Endothelial cell of umbilical vein (primary cell): ENCODE measurements around the gene CST8. TPM values are rescaled to one million over a fixed set of nuclear protein-coding genes. Genes with fewer than 3 reads are reported as not detected.

ENCODE experiments used
- BruUV-seq: library from RNA; stranded (reverse); fragments of 400-500 nt; replicated peaks from 2 replicates; lab custom pipeline; 2021; lab: Mats Ljungman, UMichigan
- CTCF ChIA-PET: fragments of 300-600, 350-600 bp; sonication (Branson Sonifier 250); formaldehyde crosslinking; loops from one replicate; lab custom pipeline; 2021; ENCODE audit warnings: antibody characterized with exemption, inconsistent platforms; lab: Charles Lee
- POLR2A ChIA-PET: fragments of 300-600, 350-600 bp; sonication (Branson Sonifier 250); formaldehyde crosslinking; loops from one replicate; lab custom pipeline; 2021; ENCODE audit warnings: antibody characterized with exemption, inconsistent platforms; lab: Charles Lee
- DNase-seq: peaks from one replicate; pipeline ENCODE4 v3.0.0-alpha.2; 2011; ENCODE audit warnings: low read depth, low spot score
- FAIRE-seq: peaks from 2 replicates; lab custom pipeline; 2011; peaks lifted over from hg19 to GRCh38; lab: Jason Lieb, UNC
- H2AFZ ChIP-seq: 2 replicates; pipeline ENCODE4 v1.6.0; 2012; ENCODE audit warnings: low read depth, low read length, control low read depth, inconsistent platforms
- H3K27ac ChIP-seq: 2 replicates; pipeline ENCODE4 v1.5.1; 2011; ENCODE audit warnings: low read depth, mild to moderate bottlenecking, control low read depth, low read length, moderate library complexity; ENCODE audit not compliant: insufficient read depth
- H3K27me3 ChIP-seq, 2 experiments: 2 replicates each; pipeline versions ENCODE4 v1.6.0 to v1.6.1; 2011; ENCODE audit warnings: low read length in 2 of 2, mixed read lengths in 1 of 2; ENCODE audit not compliant: control insufficient read depth in 2 of 2, insufficient read depth in 2 of 2
- H3K36me3 ChIP-seq, 2 experiments: 2 replicates in 1 of 2; 3 replicates in 1 of 2; pipeline ENCODE4 v1.5.1; 2011; ENCODE audit warnings: low read length in 2 of 2, mild to moderate bottlenecking in 1 of 2, moderate library complexity in 1 of 2; ENCODE audit not compliant: control insufficient read depth in 2 of 2, insufficient read depth in 2 of 2; ENCODE audit errors: extremely low read depth in 1 of 2
- H3K4me1 ChIP-seq: 3 replicates; pipeline ENCODE4 v1.5.1; 2011; ENCODE audit warnings: mild to moderate bottlenecking, low read length; ENCODE audit not compliant: control insufficient read depth, insufficient read depth; ENCODE audit errors: extremely low read depth
- H3K4me2 ChIP-seq: 2 replicates; pipeline ENCODE4 v1.6.1; 2011; ENCODE audit warnings: low read length, control low read depth, mixed read lengths; ENCODE audit not compliant: insufficient read depth
- H3K4me3 ChIP-seq, 3 experiments: fragments of 200-600 bp in 1 of 3; sonication (generic), shearing (Covaris generic) in 1 of 3; replicated peaks in 1 of 3; 2 replicates each; pipeline ENCODE4 v1.5.1; 2011 to 2016; ENCODE audit warnings: control low read depth in 3 of 3, low read length in 3 of 3, mild to moderate bottlenecking in 2 of 3, inconsistent platforms in 1 of 3, low read depth in 1 of 3, moderate library complexity in 1 of 3; ENCODE audit not compliant: insufficient read depth in 1 of 3
- H3K79me2 ChIP-seq: 2 replicates; pipeline ENCODE4 v1.6.0; 2012; ENCODE audit warnings: low read length, inconsistent platforms; ENCODE audit not compliant: control insufficient read depth, insufficient read depth
- H3K9ac ChIP-seq: replicated peaks from 2 replicates; pipeline ENCODE3; 2011; ENCODE audit warnings: low read length, control low read depth; ENCODE audit not compliant: insufficient read depth; ENCODE audit errors: extremely low read depth
- H3K9me1 ChIP-seq: replicated peaks from 3 replicates; pipeline ENCODE4 v1.6.0; 2011; ENCODE audit warnings: mild to moderate bottlenecking, low read length; ENCODE audit not compliant: control insufficient read depth, insufficient read depth; ENCODE audit errors: extremely low read depth
- H3K9me3 ChIP-seq: replicated peaks from 2 replicates; pipeline ENCODE4 v1.5.1; 2012; ENCODE audit warnings: low read length, inconsistent platforms; ENCODE audit not compliant: control insufficient read depth, insufficient read depth
- H4K20me1 ChIP-seq: replicated peaks from 2 replicates; pipeline ENCODE3; 2011; ENCODE audit warnings: mild to moderate bottlenecking, low read length; ENCODE audit not compliant: control insufficient read depth, insufficient read depth; ENCODE audit errors: extremely low read depth
- CTCF ChIP-seq, 2 donors: IDR thresholded peaks; 1 replicate in 1 of 2; 2 replicates in 1 of 2; pipeline ENCODE4 v1.5.1; 2011; ENCODE audit warnings: low read length in 2 of 2, mild to moderate bottlenecking in 2 of 2, moderate library complexity in 2 of 2, control low read depth in 1 of 2, inconsistent platforms in 1 of 2, low read depth in 1 of 2; ENCODE audit not compliant: insufficient read depth in 1 of 2; ENCODE audit errors: extremely low read depth in 1 of 2
- EZH2 ChIP-seq: IDR thresholded peaks from 2 replicates; pipeline ENCODE4 v1.6.1; 2012; ENCODE audit warnings: borderline replicate concordance, low read depth, mild to moderate bottlenecking, moderate library complexity, low read length, inconsistent platforms; ENCODE audit not compliant: severe bottlenecking
- FOS ChIP-seq: IDR thresholded peaks from 2 replicates; pipeline ENCODE4 v1.6.1; 2011; ENCODE audit warnings: mild to moderate bottlenecking, low read length, moderate library complexity, borderline replicate concordance; ENCODE audit not compliant: insufficient read depth
- GATA2 ChIP-seq: IDR thresholded peaks from 2 replicates; pipeline ENCODE4 v1.7.0; 2011; ENCODE audit warnings: low read depth, mild to moderate bottlenecking, moderate library complexity, mixed read lengths, low read length; ENCODE audit not compliant: insufficient read length, insufficient read depth
- JUN ChIP-seq: IDR thresholded peaks from 2 replicates; pipeline ENCODE4 v1.6.1; 2011; ENCODE audit warnings: borderline replicate concordance, low read depth; ENCODE audit not compliant: insufficient read length, insufficient read depth
- MAX ChIP-seq: IDR thresholded peaks from 2 replicates; pipeline ENCODE4 v1.6.1; 2011; ENCODE audit not compliant: insufficient read depth, insufficient read length
- POLR2AphosphoS5 ChIP-seq: IDR thresholded peaks from 2 replicates; pipeline ENCODE4 v1.6.1; 2012; ENCODE audit warnings: low read depth, mild to moderate bottlenecking, control low read depth, low read length, moderate library complexity; ENCODE audit not compliant: insufficient read depth
- dilution Hi-C: fragments of 300-500 bp; cut with MboI; formaldehyde crosslinking; loops from one replicate; pipeline ENCODE4 v1.15.0; 2019; ENCODE audit warnings: low sequenced_read_pairs; ENCODE audit not compliant: extremely low pct_ligation_motif_present
- intact Hi-C: fragments of 100-400 bp; cut with micrococcal nuclease; formaldehyde crosslinking; loops from one replicate; pipeline ENCODE4 v1.10.0; 2022
- polyA plus RNA-seq, 4 experiments: library from polyadenylated mRNA; depleted of rRNA in 3 of 4; stranded (reverse) in 3 of 4; unstranded in 1 of 4; fragments of >200 nt; gene quantifications; 2 replicates each; pipeline versions ENCODE4 v1.2.1 to v1.2.3, GENCODE V29; 2011 to 2012; ENCODE audit warnings: missing spikeins in 1 of 4
- total RNA-seq: library from RNA; stranded (reverse); gene quantifications from 2 replicates; pipeline ENCODE4 v1.2.3, GENCODE V29; 2021

Gene CST8
- total and polyA plus RNA-seq, 2 donors (not counting 3 experiments of a cell fraction or from before 2014, with no cell fraction given), result not detected

- BruUV-seq, result no TSS peak
- no peak overlapping the region for H3K4me2 ChIP-seq
- no peak overlapping the region for H3K27ac ChIP-seq
- H3K9me1 ChIP-seq, result no peaks in the 10 kb centered on the region
- no peak for DNase-seq
- no peaks in the 10 kb centered on the region for H3K27me3 ChIP-seq
- no peaks in the 10 kb centered on the region for H3K36me3 ChIP-seq
- H3K4me1 ChIP-seq, result no peaks in the 10 kb centered on the region
- H4K20me1 ChIP-seq, result no peaks in the 10 kb centered on the region
- dilution Hi-C loops (no loop called here), intact Hi-C loops (no loop called here)
- CTCF ChIA-PET, result no interaction called here
- no peak overlapping the region for H3K9ac ChIP-seq
- POLR2A ChIA-PET, result no interaction called here
- TF ChIP-seq JUN (no peak), POLR2AphosphoS5 (no peak), GATA2 (no peak), EZH2 (no peak), FOS (no peak), CTCF (IDR thresholded peaks at IDR 0.05; ENCODE audit: extremely low read depth in 1 of 2, insufficient read depth in 1 of 2, low read depth in 1 of 2, low read length in 2 of 2) (no peak), MAX (no peak)
- no peak for FAIRE-seq
- H2AFZ ChIP-seq, result no peak overlapping the region
- H3K4me3 ChIP-seq, result no peak overlapping the region
- no peaks in the 10 kb centered on the region for H3K79me2 ChIP-seq
- no peaks in the 10 kb centered on the region for H3K9me3 ChIP-seq
Observed at GRCh38 chr20:23536328-23536974, 45.5 kb downstream of the CST8 start.
